CD14-positive monocyte (primary cell): ENCODE data around the gene CDC14A. TPM values are rescaled to one million over a fixed set of nuclear protein-coding genes. Genes with fewer than 3 reads are reported as not detected.

Experiments used
- DNase-seq, 3 donors: peaks; one replicate each; pipeline ENCODE4 v3.0.0-alpha.2; 2011 to 2022
- H2AFZ ChIP-seq: 2 replicates; pipeline ENCODE4 v1.6.0; 2012; ENCODE audit warnings: mild to moderate bottlenecking, low read depth, low read length, inconsistent platforms; ENCODE audit not compliant: insufficient read depth, poor library complexity, severe bottlenecking
- H3K27ac ChIP-seq, 2 donors: 1 replicate in 1 of 2; 2 replicates in 1 of 2; pipeline ENCODE4 v1.5.1; 2012 to 2013; ENCODE audit warnings: low read length in 2 of 2, control low read depth in 1 of 2, inconsistent platforms in 1 of 2, low read depth in 1 of 2, mild to moderate bottlenecking in 1 of 2
- H3K27me3 ChIP-seq, 2 donors: one replicate each; pipeline versions ENCODE4 v1.6.0 to v1.6.1; 2011 to 2013; ENCODE audit warnings: low read length in 2 of 2; ENCODE audit not compliant: control insufficient read depth in 2 of 2, insufficient read depth in 2 of 2
- H3K36me3 ChIP-seq, 2 donors: replicated peaks in 1 of 2; 1 replicate in 1 of 2; 2 replicates in 1 of 2; pipeline versions ENCODE4 v1.5.1 to v1.6.1; 2012 to 2013; ENCODE audit warnings: low read length in 2 of 2, control low read depth in 1 of 2, inconsistent platforms in 1 of 2, mild to moderate bottlenecking in 1 of 2; ENCODE audit not compliant: insufficient read depth in 2 of 2, control insufficient read depth in 1 of 2
- H3K4me1 ChIP-seq, 2 donors: 1 replicate in 1 of 2; 2 replicates in 1 of 2; pipeline versions ENCODE4 v1.5.1 to v1.6.1; 2012 to 2013; ENCODE audit warnings: low read length in 2 of 2, control low read depth in 1 of 2, inconsistent platforms in 1 of 2, mild to moderate bottlenecking in 1 of 2, moderate library complexity in 1 of 2; ENCODE audit not compliant: insufficient read depth in 2 of 2, control insufficient read depth in 1 of 2
- H3K4me2 ChIP-seq: replicated peaks from 2 replicates; pipeline ENCODE3; 2012; ENCODE audit warnings: low read length, moderate library complexity, mild to moderate bottlenecking; ENCODE audit not compliant: poor library complexity, severe bottlenecking; ENCODE audit errors: extremely low read depth
- H3K4me3 ChIP-seq, 3 experiments: fragments of 200-600 bp in 1 of 3; sonication (generic) in 1 of 3; replicated peaks in 1 of 3; 1 replicate in 2 of 3; 2 replicates in 1 of 3; pipeline ENCODE4 v1.5.1; 2011 to 2013; ENCODE audit warnings: low read length in 3 of 3, mild to moderate bottlenecking in 3 of 3, control low read depth in 2 of 3, low read depth in 2 of 3, inconsistent platforms in 1 of 3, moderate library complexity in 1 of 3
- H3K79me2 ChIP-seq: 2 replicates; pipeline ENCODE4 v1.6.0; 2012; ENCODE audit warnings: mild to moderate bottlenecking, control low read depth, inconsistent platforms, low read length, moderate library complexity; ENCODE audit not compliant: insufficient read depth
- H3K9ac ChIP-seq: 2 replicates; pipeline ENCODE4 v1.6.0; 2017; ENCODE audit warnings: low read length, mild to moderate bottlenecking; ENCODE audit not compliant: insufficient read depth, poor library complexity, severe bottlenecking
- H3K9me3 ChIP-seq, 2 donors: replicated peaks in 1 of 2; 1 replicate in 1 of 2; 2 replicates in 1 of 2; pipeline versions ENCODE4 v1.5.1 to v1.6.1; 2012 to 2013; ENCODE audit warnings: low read length in 2 of 2, control low read depth in 1 of 2; ENCODE audit not compliant: control insufficient read depth in 1 of 2, insufficient read depth in 1 of 2
- H4K20me1 ChIP-seq: 2 replicates; pipeline ENCODE4 v1.6.0; 2012; ENCODE audit warnings: mild to moderate bottlenecking, low read length, control low read depth, moderate library complexity; ENCODE audit not compliant: insufficient read depth
- H3K27ac Mint-ChIP-seq, 7 donors: one replicate each; pipeline ENCODE4 v1.8.0; 2020; ENCODE audit warnings: mild to moderate bottlenecking in 7 of 7, mixed read lengths in 7 of 7, moderate library complexity in 6 of 7, inconsistent platforms in 2 of 7
- H3K27me3 Mint-ChIP-seq, 3 donors: one replicate each; pipeline ENCODE4 v1.8.0; 2021 to 2022; ENCODE audit warnings: low read depth in 3 of 3, mild to moderate bottlenecking in 3 of 3, mixed read lengths in 3 of 3, moderate library complexity in 3 of 3, inconsistent platforms in 1 of 3
- H3K36me3 Mint-ChIP-seq, 2 donors: one replicate each; pipeline ENCODE4 v1.8.0; 2020; ENCODE audit warnings: mixed read lengths in 2 of 2, inconsistent platforms in 1 of 2, mild to moderate bottlenecking in 1 of 2
- H3K4me1 Mint-ChIP-seq: one replicate; pipeline ENCODE4 v1.8.0; 2020; ENCODE audit warnings: mild to moderate bottlenecking, mixed read lengths
- H3K4me3 Mint-ChIP-seq, 2 donors: one replicate each; pipeline ENCODE4 v1.8.0; 2020; ENCODE audit warnings: mild to moderate bottlenecking in 2 of 2, mixed read lengths in 2 of 2, moderate library complexity in 1 of 2
- H3K9me3 Mint-ChIP-seq, 7 donors: one replicate each; pipeline ENCODE4 v1.8.0; 2020 to 2022; ENCODE audit warnings: mixed read lengths in 7 of 7, mild to moderate bottlenecking in 6 of 7, moderate library complexity in 6 of 7, inconsistent platforms in 2 of 7
- CTCF ChIP-seq: fragments of 200-600 bp; IDR thresholded peaks from one replicate; pipeline ENCODE4 v1.8.0; 2022; ENCODE audit warnings: antibody characterized with exemption, mild to moderate bottlenecking
- WGBS: methylation state at CpG from one replicate; pipeline ENCODE4 v1.1.5; 2013; ENCODE audit warnings: missing lambda C conversion rate; ENCODE audit not compliant: insufficient coverage; 5-methylcytosine and 5-hydroxymethylcytosine counted together
- intact Hi-C, 2 donors: fragments of 100-400 bp; cut with micrococcal nuclease; formaldehyde crosslinking; loops; one replicate each; pipeline versions ENCODE4 v1.15.0 to v1.15.1; 2023
- polyA plus RNA-seq, 3 donors: library from polyadenylated mRNA; depleted of rRNA in 1 of 3; unstranded in 2 of 3; stranded (reverse) in 1 of 3; fragments of 300-500 nt in 2 of 3; fragments of >200 nt in 1 of 3; fragmentation: Illumina TruSeq in 2 of 3; gene quantifications; 1 replicate in 2 of 3; 2 replicates in 1 of 3; pipeline ENCODE4 v1.2.3, GENCODE V29; 2012 to 2021

Gene CDC14A
- polyA plus RNA-seq, 3 donors = 4.2 to 9.2 (median 6.1) TPM

GRCh38 chr1:100506217-100506616, 153.9 kb downstream of the CDC14A start:
- Mint-ChIP-seq H3K4me1 (peaks cover 5% of the 10 kb centered on the region), H3K27ac (no peak overlapping the region), H3K9me3 (peaks cover 0 to 4% (median 2%) of the 10 kb centered on the region in 7 donors), H3K27me3 (no peaks in the 10 kb centered on the region), H3K4me3 (no peak overlapping the region), H3K36me3 (peaks cover 47 to 51% of the 10 kb centered on the region in 2 donors)
- TF ChIP-seq CTCF = no peak
- Histone ChIP-seq H3K9ac (no peak overlapping the region), H2AFZ (no peak overlapping the region), H3K27me3 (no peaks in the 10 kb centered on the region), H4K20me1 (no peaks in the 10 kb centered on the region), H3K4me2 (no peak overlapping the region), H3K36me3 (peaks cover 17 to 72% of the 10 kb centered on the region in 2 donors), H3K27ac (no peak overlapping the region), H3K9me3 (no peaks in the 10 kb centered on the region), H3K4me1 (peaks cover 18% of the 10 kb centered on the region in 2 donors), H3K79me2 (no peaks in the 10 kb centered on the region), H3K4me3 (no peak overlapping the region)
- 100% methylated on average over 1 of the region's 2 CpGs for WGBS
- no peak for DNase-seq
- intact Hi-C loops = no loop called here

DNA sequence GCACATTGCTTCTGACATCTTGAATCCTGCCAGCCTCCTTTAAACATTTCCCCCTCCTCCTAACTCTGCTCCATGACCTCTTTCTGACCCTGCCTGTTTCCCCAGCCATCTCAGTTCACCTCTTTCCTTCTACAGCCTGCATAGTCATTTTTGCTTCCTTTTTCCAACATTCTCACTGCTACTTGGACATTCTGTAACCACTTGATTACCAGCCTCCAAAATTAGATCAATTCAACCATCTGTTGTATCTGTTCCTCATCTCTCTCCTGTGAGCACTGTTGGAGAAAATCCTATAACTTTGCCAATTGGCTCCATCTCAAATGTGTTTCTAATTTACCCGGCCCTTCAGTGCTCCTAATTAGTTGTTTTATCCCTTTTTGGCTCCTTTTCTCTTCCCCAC, 158.1 kb downstream of the CDC14A start:
- Histone ChIP-seq H3K4me3 (peak overlapping the region in 1 of 3 experiments; percentile 37), H3K36me3 (peaks cover 9 to 51% of the 10 kb centered on the region in 2 donors), H4K20me1 (no peaks in the 10 kb centered on the region), H3K4me1 (peaks cover 26 to 31% of the 10 kb centered on the region in 2 donors), H3K9ac (no peak overlapping the region), H3K79me2 (peaks cover 5% of the 10 kb centered on the region), H3K27me3 (no peaks in the 10 kb centered on the region), H2AFZ (no peak overlapping the region), H3K9me3 (no peaks in the 10 kb centered on the region), H3K4me2 (peak overlapping the region; percentile 49), H3K27ac (peak overlapping the region in 1 of 2 donors; percentile 66)
- peak in 1 of 3 donors; percentile 8 for DNase-seq
- peaks cover 11% of the 10 kb centered on the region for H3K4me1 Mint-ChIP-seq
- no peak for TF ChIP-seq CTCF
- H3K27ac Mint-ChIP-seq = no peak overlapping the region
- H3K9me3 Mint-ChIP-seq = peaks cover 0 to 4% (median 2%) of the 10 kb centered on the region in 7 donors
- H3K27me3 Mint-ChIP-seq = no peaks in the 10 kb centered on the region
- 40% methylated on average over 1 of the region's 1 CpG for WGBS
- intact Hi-C loops = no loop called here
- peaks cover 29 to 30% of the 10 kb centered on the region in 2 donors for H3K36me3 Mint-ChIP-seq
- H3K4me3 Mint-ChIP-seq = no peak overlapping the region
